Choroid plexus epithelial cell (primary cell): ENCODE results near the gene MAGT1.
"Not testable (repeated sequence)": the region's sequence is repeated elsewhere in the genome, so short reads cannot be mapped to it uniquely, and the experiment has no call there.

ENCODE experiments used
- DNase-seq: peaks from one replicate; pipeline ENCODE4 v3.0.0-alpha.2; 2010; ENCODE audit warnings: low read depth
- H3K4me3 ChIP-seq: 2 replicates; pipeline ENCODE4 v1.5.1; 2011; ENCODE audit warnings: low read depth, mild to moderate bottlenecking, control low read depth, low read length, moderate library complexity
- CTCF ChIP-seq: conservative IDR thresholded peaks from 2 replicates; pipeline ENCODE4 v1.5.1; 2011; ENCODE audit warnings: low read depth, mild to moderate bottlenecking, control low read depth, inconsistent platforms, low read length, moderate library complexity

MAGT1 gene

GRCh38 chrX:77894921-77895886 is at the start of gene MAGT1:
MAGT1 (minus strand) TSS chrX:77895435; CDS start chrX:77895410, 25 bp downstream.
- peak within 1 kb of the TSS; percentile 83 for H3K4me3 ChIP-seq

GRCh38 chrX:77945031-77945430 is 49.8 kb upstream of the MAGT1 start:
- H3K4me3 ChIP-seq, DNase-seq: not testable (repeated sequence)

More at GRCh38 chrX:77894921-77895886, at the start of gene MAGT1:
- TF ChIP-seq CTCF: no peak
- DNase-seq: peak; percentile 97

- no peak overlapping the region for H3K4me3 ChIP-seq
- no peak for DNase-seq
- no peak for TF ChIP-seq CTCF
These were observed 42.9 kb upstream of the MAGT1 start for GRCh38 chrX:77938083-77938680.

GRCh38 chrX:77937291-77937690 is 42.1 kb upstream of the MAGT1 start:
- DNase-seq: peak; percentile 52
- TF ChIP-seq CTCF: no peak
- no peak overlapping the region for H3K4me3 ChIP-seq

GRCh38 chrX:77936299-77936698 is 41.1 kb upstream of the MAGT1 start:
- DNase-seq: no peak
- TF ChIP-seq CTCF: no peak

GRCh38 chrX:77935886-77936285 is 40.7 kb upstream of the MAGT1 start:
- no peak for DNase-seq
- no peak overlapping the region for H3K4me3 ChIP-seq
- TF ChIP-seq CTCF: no peak

More at GRCh38 chrX:77936299-77936698, 41.1 kb upstream of the MAGT1 start:
- no peak overlapping the region for H3K4me3 ChIP-seq

GRCh38 chrX:77930581-77930980 is 35.3 kb upstream of the MAGT1 start:
- H3K4me3 ChIP-seq: no peak overlapping the region
- TF ChIP-seq CTCF: no peak
- no peak for DNase-seq
